ENCODE results near the gene TM7SF2.
"Not testable (repeated sequence)": the region's sequence is repeated elsewhere in the genome, so short reads cannot be mapped to it uniquely, and the experiment has no call there.

TM7SF2 gene

GRCh38 chr11:65130631-65131416 lies 19.2 kb downstream of the TM7SF2 start:
- DNase-seq (ENCODE audit: low read depth in 2 of 2): no peak

GRCh38 chr11:65131417-65131776 lies 19.7 kb downstream of the TM7SF2 start:
- no peak for DNase-seq (ENCODE audit: low read depth in 2 of 2)

- DNase-seq (ENCODE audit: low read depth in 2 of 2): no peak
Measured at GRCh38 chr11:65131895-65132237, 20.2 kb downstream of the TM7SF2 start.

GRCh38 chr11:65132238-65132987 lies 20.7 kb downstream of the TM7SF2 start:
- DNase-seq (ENCODE audit: low read depth in 2 of 2): no peak

- DNase-seq (ENCODE audit: low read depth in 2 of 2): no peak
Measured at GRCh38 chr11:65132988-65133700, 21.5 kb downstream of the TM7SF2 start.

DNA sequence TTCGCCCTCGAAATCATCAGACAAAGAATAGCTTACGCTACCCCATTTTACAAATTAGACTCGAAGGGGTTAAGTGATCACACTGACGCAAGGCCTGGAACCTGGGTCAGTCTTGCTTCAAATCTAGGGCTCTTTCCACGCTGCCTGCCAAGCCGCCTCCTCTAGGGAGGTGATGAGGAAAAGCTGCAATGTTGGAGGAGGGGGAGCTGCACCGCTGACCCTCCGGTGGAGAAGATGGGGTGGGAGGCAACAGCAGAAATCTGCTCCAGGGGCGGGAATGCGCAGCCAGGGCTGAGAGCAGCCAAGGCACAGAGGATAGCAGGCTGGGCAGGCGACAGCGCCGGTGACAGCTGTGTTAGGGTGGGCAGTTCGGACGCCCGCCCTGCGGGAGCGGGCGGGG lies 22.1 kb downstream of the TM7SF2 start:
- DNase-seq (ENCODE audit: low read depth in 2 of 2): no peak

DNA sequence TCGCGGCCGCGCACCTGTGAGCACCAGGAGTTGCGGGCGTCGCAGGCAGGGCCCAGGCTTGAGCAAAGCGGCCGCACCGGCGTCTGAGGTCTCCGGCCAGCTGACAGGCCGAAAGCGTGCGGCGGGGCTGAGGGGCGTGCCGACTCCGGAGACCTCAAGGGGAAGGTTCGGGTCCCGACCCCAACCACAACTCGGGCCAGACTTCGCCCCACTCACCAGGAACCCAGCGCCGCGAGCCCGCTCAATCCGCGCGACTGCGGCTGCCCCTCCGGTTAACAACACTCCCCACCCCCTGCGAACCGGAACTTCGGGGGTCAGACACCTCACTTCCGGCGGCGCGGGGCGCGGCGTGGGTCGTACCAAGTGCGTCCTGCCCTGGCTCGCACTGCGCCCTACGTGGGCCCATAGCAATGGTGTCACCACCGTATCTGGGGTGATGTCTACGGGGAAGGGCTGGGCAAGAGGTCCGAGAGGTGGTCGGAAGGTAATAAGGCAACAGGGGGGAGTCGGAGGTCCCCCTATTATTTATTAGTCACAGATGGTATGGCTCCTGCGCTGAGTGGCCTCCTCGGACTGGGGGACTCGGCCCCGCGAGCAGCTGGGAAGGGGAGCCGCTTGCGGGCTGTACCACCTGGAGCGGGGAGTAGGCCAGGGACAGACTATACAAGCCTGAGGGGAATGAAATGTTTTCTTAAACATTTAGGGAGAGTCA lies 22.7 kb downstream of the TM7SF2 start, which contains the start of gene SYVN1:
Gene SYVN1 (minus strand): TSS at position 280 of the 712 bp plus-strand sequence. CDS start 918 bp downstream, outside the sequence.
- peak; percentile 84 to 86 for DNase-seq (ENCODE audit: low read depth in 2 of 2)

DNA sequence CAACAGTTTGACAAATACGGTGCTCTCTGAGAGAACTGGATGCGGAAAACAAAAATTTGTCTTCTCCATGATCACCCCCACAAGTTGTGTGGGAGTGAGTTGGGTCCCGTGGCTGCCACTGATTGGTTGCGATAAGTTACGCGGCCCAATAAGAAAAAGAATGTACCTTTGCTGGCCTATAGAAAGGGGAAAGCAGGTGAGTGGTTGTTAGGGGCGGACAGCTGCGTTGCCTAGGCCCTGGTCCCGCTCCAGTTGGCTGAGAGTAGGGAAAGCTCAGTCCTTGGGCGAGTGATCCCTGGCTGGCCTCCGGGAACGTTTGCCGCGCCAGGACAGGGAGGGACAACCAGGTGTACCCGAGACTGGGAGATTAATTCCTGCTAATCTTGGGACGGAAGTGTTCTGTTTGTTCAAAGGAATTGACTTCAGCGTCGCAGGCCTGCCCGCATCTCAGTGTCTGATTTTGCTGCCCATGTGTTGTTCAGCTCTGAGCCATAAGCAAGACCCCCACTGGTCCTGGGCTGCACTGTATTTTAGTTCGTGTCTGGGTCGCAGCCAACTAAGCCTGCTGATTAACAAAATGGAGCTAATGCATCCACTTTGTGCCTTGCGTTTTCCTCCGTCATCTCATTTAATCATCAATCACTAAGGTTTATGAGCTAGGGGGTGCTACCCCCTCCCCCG lies 23.4 kb downstream of the TM7SF2 start:
- peak; percentile 65 to 77 for DNase-seq (ENCODE audit: low read depth in 2 of 2)

GRCh38 chr11:65135633-65136145 lies 24.0 kb downstream of the TM7SF2 start:
- no peak for DNase-seq (ENCODE audit: low read depth in 2 of 2)

DNA sequence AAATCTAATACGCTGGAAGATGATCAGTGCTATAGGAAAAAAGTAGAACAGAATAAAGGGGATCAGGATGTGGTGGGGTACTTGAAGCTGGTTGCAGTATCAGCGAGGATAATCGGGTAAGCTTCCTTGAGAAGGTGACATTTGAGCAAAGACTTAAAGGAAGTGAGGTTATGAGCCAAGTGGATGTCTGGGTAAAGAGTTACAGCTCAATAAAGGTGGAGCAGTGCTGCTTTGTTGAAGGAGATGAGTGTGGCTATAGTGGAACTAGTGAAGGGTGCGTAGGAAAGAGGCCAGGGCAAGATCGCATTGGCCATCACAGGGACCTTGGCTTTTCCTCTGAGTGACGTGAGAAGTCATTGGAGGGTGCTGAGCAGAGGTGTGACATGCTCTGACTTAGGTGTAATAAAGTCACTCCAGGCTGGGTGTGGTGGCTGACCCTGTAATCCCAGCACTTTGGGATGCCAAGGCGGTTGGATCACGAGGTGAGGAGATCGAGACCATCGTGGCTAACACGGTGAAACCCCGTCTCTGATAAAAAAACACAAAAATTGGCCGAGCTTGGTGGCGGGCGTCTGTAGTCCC lies 24.9 kb downstream of the TM7SF2 start:
- DNase-seq (ENCODE audit: low read depth in 2 of 2): no peak

DNA sequence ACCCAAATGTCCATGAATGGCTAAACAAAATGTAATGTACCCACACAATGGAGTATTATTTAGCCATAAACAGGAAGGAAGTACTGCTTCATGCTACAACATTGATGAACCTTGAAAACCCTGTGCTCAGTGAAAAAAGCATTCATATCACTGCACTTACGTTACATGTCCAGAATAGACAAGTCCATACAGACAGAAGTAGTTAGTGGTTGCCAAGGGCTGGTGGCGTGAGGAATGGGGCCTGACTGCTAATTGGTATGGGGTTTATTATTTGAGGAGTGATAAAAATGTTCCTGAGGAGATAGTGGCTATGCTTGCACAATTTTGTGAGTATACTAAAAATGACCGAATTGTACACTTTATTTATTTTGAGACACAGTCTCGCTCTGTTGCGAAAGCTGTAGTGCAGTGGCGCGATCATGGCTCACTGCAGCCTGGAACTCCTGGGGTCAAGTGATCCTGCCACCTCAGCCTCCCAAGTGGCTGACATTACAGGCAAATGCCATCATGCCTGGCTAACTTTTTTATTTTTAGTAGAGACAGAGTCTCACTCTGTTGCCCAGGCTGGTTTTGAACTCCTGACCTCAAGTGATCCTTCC lies 30.3 kb downstream of the TM7SF2 start:
- no peak for DNase-seq (ENCODE audit: low read depth in 2 of 2)

- no peak for DNase-seq (ENCODE audit: low read depth in 2 of 2)
Measured at GRCh38 chr11:65147352-65148075, 35.8 kb downstream of the TM7SF2 start.

DNA sequence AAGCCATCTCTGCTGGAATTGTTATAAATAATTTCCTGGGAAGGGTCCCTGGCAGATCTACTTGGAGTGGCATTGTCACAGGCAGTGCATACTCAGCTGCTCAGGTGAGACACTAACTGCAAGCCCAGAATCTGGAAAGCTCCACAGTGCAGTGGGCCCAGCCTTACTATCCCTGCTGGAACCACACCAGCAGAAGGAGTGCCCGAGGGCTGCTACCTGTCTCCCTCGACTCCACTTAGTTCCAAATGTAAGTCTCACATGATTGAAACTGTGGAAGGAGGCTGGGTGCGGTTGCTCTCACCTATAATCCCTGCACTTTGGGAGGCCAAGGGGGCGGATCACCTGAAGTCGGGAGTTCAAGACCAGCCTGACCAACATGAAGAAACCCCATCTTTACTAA lies 37.0 kb downstream of the TM7SF2 start:
- no peak for DNase-seq (ENCODE audit: low read depth in 2 of 2)

GRCh38 chr11:65150131-65150508 lies 38.4 kb downstream of the TM7SF2 start:
- DNase-seq (ENCODE audit: low read depth in 2 of 2): not testable (repeated sequence)

DNA sequence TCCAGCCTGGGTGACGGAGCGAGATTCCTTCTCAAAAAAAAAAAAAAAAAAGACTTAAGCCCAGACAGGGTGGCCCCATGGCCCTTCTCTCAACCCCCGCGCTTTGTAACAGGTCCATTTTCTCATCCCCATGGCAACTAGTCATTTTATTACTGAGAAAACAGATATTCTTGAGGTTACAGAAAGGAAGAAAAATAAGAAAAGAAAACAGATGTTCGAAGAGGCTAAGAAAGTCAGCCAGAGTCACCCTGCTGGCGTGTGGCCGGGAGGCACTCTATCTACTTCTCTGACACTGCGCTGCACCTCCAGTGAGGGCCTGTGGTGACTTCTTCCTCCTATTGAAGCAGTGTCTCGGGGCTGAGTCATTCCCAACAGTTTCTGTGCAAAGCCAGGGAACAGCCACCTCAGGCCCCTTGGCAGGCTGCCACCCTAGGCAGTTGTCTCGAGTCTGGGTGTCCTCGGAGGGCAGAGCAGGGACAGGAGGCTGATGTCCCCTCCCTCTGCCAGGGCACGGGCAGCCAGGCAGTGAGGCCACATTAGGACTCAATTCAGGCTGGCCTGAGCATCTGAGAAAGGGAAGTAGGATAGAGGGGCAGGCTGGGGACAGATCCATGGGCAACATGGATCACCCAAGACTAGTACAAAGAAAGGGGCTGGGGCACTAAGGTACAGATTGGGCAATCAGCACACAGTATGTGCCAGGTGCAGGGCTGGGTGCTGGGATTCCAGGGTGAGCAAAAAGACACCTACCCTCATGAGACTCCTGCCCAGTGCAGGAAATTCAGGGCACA lies 39.0 kb downstream of the TM7SF2 start:
- DNase-seq (ENCODE audit: low read depth in 2 of 2): no peak

DNA sequence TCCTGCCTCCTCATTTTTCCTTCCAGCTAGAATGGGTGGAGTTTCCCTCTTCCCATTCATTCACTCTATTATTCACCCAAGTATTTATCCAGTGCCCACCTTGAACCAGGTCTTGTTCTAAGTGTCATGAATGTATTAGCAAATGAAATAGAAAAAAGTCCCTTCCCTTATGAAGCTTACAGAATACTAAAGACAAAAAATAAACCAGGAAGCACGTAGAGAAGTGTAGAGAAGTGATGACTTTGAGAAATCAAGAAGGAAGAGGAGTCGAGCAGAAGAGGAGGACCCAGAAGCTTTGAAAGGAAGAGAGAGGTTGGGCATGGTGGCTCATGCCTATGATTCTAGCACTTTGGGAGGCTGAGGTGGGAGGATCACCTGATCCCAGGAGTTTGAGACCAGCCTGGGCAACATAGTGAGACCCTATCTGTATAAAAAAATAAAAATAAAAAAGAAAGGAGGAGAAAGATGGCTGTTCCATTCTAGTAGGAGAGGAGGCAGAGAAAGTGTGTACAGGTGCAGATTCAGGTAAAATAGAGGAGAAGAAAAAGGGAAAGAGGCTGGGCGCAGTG lies 39.7 kb downstream of the TM7SF2 start:
- no peak for DNase-seq (ENCODE audit: low read depth in 2 of 2)

DNA sequence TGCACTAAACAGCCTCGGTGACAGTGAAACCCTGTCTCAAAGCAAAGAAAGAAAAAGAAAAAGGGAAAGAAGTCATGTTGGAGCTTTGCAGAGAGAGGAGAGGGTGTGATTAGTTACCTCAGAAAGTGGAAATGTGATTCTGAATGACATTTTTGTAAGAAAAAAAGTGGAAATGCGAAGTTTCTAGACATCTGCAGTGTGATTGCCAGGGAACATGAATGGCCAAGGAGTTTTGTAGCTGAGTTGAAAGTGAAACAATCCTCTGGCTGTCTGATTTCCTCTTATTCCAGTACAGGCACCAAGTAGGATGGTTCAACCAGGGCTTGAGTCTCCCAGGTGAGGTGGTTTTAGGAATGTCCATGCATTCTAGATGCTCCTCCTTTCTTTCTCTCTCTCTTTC lies 40.5 kb downstream of the TM7SF2 start:
- no peak for DNase-seq (ENCODE audit: low read depth in 2 of 2)

DNA sequence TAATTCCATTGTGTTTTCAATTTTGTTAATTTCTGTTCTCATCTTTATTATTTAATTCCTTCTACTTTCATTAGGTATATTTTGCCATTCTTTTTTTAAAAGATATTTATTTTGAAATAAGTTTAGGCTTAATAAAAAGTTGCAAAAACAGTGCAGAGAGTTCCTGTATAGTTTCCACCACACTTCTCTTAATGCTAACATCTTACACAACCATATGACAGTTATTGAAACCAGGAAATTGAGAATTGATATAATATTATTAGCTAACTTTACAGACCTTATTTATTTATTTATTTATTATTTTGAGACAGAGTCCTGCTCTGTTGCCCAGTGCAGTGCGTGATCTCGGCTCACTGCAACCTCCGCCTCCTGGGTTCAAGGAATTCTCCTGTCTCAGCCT lies 44.6 kb downstream of the TM7SF2 start:
- DNase-seq (ENCODE audit: low read depth in 2 of 2): no peak

GRCh38 chr11:65156926-65157325 lies 45.3 kb downstream of the TM7SF2 start:
- DNase-seq (ENCODE audit: low read depth in 2 of 2): no peak

All from stimulated activated CD8-positive, alpha-beta memory T cell treated with anti-CD3 and anti-CD28 coated beads, Interleukin-15, amount 100 ng/mL, for 4 hours (primary cell).